Uterus (tissue), 2 donors: Measurements from ENCODE around the gene PIK3C2G.

Source experiments
- POLR2A ChIP-seq, 2 donors: fragments of 450-650 bp; IDR thresholded peaks; one replicate each; pipeline ENCODE4 v1.6.1; 2016; ENCODE audit warnings: antibody characterized with exemption in 2 of 2, mild to moderate bottlenecking in 1 of 2, moderate library complexity in 1 of 2
- TF ChIP-seq, protein P1 (sequence below), 4 experiments: fragments of 200-600 bp in 2 of 4; fragments of 450-650 bp in 2 of 4; sonication (generic) in 2 of 4; IDR thresholded peaks; one replicate each; pipeline ENCODE4 v1.5.1; 2016 to 2019; ENCODE audit warnings: antibody characterized with exemption in 4 of 4, mild to moderate bottlenecking in 2 of 4, moderate library complexity in 1 of 4

DNA sequence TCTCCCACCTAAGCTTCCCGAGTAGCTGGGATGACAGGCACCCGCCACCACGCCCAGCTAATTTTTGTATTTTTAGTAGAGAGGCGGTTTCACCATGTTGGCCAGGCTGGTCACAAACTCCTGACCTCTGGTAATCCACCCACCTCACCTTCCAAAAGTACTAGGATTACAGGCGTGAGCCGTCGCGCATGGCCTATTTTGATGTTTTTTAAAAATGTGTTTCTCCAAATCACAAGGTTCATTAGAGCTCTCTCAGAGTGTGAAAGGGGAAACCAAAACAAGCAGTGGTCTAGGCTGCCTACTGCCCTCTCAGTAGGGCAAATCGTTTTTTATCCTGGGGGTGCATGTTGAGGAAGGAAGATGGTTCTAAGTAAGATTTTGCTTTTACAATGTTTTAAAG, 211.5 kb downstream of the PIK3C2G start:
- TF ChIP-seq, protein P1, sequence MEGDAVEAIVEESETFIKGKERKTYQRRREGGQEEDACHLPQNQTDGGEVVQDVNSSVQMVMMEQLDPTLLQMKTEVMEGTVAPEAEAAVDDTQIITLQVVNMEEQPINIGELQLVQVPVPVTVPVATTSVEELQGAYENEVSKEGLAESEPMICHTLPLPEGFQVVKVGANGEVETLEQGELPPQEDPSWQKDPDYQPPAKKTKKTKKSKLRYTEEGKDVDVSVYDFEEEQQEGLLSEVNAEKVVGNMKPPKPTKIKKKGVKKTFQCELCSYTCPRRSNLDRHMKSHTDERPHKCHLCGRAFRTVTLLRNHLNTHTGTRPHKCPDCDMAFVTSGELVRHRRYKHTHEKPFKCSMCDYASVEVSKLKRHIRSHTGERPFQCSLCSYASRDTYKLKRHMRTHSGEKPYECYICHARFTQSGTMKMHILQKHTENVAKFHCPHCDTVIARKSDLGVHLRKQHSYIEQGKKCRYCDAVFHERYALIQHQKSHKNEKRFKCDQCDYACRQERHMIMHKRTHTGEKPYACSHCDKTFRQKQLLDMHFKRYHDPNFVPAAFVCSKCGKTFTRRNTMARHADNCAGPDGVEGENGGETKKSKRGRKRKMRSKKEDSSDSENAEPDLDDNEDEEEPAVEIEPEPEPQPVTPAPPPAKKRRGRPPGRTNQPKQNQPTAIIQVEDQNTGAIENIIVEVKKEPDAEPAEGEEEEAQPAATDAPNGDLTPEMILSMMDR (IDR thresholded peaks at IDR 0.05) = no peak
- TF ChIP-seq POLR2A (IDR thresholded peaks at IDR 0.05) = no peak
